HEK293T (cell line): ENCODE measurements around the gene DIAPH1.

ENCODE experiments used
- CTCF ChIA-PET: fragments of 350-600 bp; formaldehyde crosslinking; extraction: SDS; loops from one replicate; lab custom pipeline; 2021; ENCODE audit warnings: antibody characterized with exemption, inconsistent platforms; lab: Yijun Ruan, JAX
- POLR2A ChIA-PET: fragments of 350-600 bp; formaldehyde crosslinking; extraction: SDS; loops from one replicate; lab custom pipeline; 2020; ENCODE audit warnings: antibody characterized with exemption, inconsistent platforms; lab: Yijun Ruan, JAX
- DNase-seq: peaks from one replicate; pipeline ENCODE4 v3.0.0; 2012; ENCODE audit warnings: mixed read lengths; ENCODE audit errors: extremely low spot score
- ARNT ChIP-seq: fragments of 450-650 bp; IDR thresholded peaks from 2 replicates; pipeline ENCODE4 v1.6.1; 2017; ENCODE audit warnings: mild to moderate bottlenecking
- BHLHE40 ChIP-seq: fragments of 450-650 bp; IDR thresholded peaks from 2 replicates; pipeline ENCODE4 v1.6.1; 2016; ENCODE audit warnings: mild to moderate bottlenecking, moderate library complexity, borderline replicate concordance
- CTBP1 ChIP-seq: fragments of 450-650 bp; IDR thresholded peaks from 2 replicates; pipeline ENCODE4 v1.6.1; 2016; ENCODE audit warnings: borderline replicate concordance
- ELF4 ChIP-seq: fragments of 450-650 bp; IDR thresholded peaks from 2 replicates; pipeline ENCODE4 v1.6.1; 2017; ENCODE audit warnings: antibody characterized with exemption
- FOXA1 ChIP-seq: fragments of 450-650 bp; IDR thresholded peaks from 2 replicates; pipeline ENCODE4 v1.6.1; 2016; ENCODE audit warnings: mild to moderate bottlenecking
- FOXK2 ChIP-seq: fragments of 450-650 bp; IDR thresholded peaks from 2 replicates; pipeline ENCODE4 v1.6.1; 2016; ENCODE audit warnings: mild to moderate bottlenecking
- FOXM1 ChIP-seq: fragments of 450-650 bp; IDR thresholded peaks from 2 replicates; pipeline ENCODE4 v1.6.1; 2017; ENCODE audit warnings: mild to moderate bottlenecking, borderline replicate concordance
- HDGF ChIP-seq: fragments of 450-650 bp; IDR thresholded peaks from 2 replicates; pipeline ENCODE4 v1.6.1; 2017; ENCODE audit warnings: antibody characterized with exemption, borderline replicate concordance
- L3MBTL2 ChIP-seq: fragments of 450-650 bp; conservative IDR thresholded peaks from 2 replicates; pipeline ENCODE4 v1.6.1; 2016; ENCODE audit warnings: mild to moderate bottlenecking
- LEF1 ChIP-seq: fragments of 450-650 bp; IDR thresholded peaks from 2 replicates; pipeline ENCODE4 v1.6.1; 2017; ENCODE audit warnings: mild to moderate bottlenecking, borderline replicate concordance
- NFRKB ChIP-seq: fragments of 450-650 bp; IDR thresholded peaks from 2 replicates; pipeline ENCODE4 v1.6.1; 2016; ENCODE audit warnings: mild to moderate bottlenecking, moderate library complexity
- SP1 ChIP-seq: fragments of 450-650 bp; IDR thresholded peaks from 2 replicates; pipeline ENCODE4 v1.6.1; 2017
- SUZ12 ChIP-seq: fragments of 450-650 bp; IDR thresholded peaks from 2 replicates; pipeline ENCODE4 v1.6.1; 2016; ENCODE audit warnings: mild to moderate bottlenecking
- TARDBP ChIP-seq: fragments of 450-650 bp; IDR thresholded peaks from 2 replicates; pipeline ENCODE4 v1.6.1; 2016
- ZNF384 ChIP-seq: fragments of 450-650 bp; IDR thresholded peaks from 2 replicates; pipeline ENCODE4 v1.6.1; 2016
- TF ChIP-seq, protein P1 (sequence below): fragments of 450-650 bp; IDR thresholded peaks from 2 replicates; pipeline ENCODE4 v1.6.1; 2016

DIAPH1 gene

DNA sequence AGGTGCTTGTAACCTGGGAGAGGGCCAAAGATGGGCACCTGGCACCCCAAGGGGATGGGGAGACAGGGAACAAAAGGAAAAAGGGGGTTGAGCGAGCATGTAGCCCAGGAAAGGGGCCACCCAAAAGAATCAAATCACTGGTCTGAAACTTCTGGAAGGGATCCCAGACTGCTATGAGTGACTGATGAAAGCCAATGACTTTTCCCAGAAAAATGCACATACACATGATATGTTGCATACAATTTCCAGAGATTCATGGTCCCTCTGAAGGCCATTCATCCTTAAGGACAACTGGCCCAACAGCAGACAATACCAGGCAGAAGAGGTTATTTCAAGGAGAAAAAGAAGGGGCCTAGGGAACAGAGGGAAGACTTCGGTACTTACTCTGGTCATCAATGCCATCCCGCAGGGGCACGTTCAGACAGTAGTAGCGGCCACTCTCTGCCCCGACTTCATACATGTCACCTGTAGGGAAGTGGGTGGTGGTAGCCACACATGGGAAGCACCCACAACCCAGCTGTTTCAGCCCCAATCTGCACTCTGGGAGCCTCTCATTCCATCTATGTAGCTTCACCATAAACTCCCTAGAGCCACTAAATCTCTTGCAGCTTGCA, 9.5 kb upstream of the DIAPH1 start:
- ChIA-PET CTCF (interaction anchor here (1.2 to 10.4 kb wide), 2 partner anchors 8 to 9 kb away, joined by 3 to 101 read pairs; partner anchors contain the start of gene DIAPH1), POLR2A (interaction anchor here (3.4 kb wide), 1 partner anchor 8 kb away, joined by 33 read pairs; the partner anchor contains the start of genes HDAC3 and RELL2)
- TF ChIP-seq L3MBTL2 (no peak), HDGF (no peak), SUZ12 (no peak), ZNF384 (no peak), NFRKB (no peak), ELF4 (no peak), FOXK2 (no peak), TARDBP (no peak), LEF1 (no peak), FOXA1 (no peak), CTBP1 (no peak), BHLHE40 (no peak), FOXM1 (no peak), SP1 (no peak), ARNT (no peak)
- TF ChIP-seq, protein P1, sequence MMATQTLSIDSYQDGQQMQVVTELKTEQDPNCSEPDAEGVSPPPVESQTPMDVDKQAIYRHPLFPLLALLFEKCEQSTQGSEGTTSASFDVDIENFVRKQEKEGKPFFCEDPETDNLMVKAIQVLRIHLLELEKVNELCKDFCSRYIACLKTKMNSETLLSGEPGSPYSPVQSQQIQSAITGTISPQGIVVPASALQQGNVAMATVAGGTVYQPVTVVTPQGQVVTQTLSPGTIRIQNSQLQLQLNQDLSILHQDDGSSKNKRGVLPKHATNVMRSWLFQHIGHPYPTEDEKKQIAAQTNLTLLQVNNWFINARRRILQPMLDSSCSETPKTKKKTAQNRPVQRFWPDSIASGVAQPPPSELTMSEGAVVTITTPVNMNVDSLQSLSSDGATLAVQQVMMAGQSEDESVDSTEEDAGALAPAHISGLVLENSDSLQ = no peak
- DNase-seq = no peak

DNA sequence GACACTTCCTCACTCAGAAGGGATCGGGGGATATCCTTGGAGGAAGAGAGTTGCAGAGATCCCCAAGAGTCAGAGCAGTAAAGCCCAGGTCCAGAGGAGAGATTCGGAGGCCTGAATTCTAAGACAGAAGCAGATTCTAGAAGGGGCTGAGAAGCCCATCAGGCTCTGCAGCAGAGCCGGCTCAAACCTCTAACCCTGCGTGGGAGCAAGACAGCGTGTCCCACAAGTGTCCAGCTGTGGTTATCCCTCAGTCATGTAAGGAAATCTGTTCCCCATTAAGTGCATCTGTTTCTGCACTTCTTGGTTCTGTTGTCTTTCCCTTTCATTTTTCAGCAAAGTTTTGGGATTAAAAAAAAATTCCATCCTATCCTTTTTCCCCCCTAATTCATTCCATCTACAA, 4.8 kb upstream of the DIAPH1 start:
- ChIA-PET POLR2A (interaction anchor here (3.3 kb wide), 1 partner anchor 13 kb away, joined by 18 read pairs; the partner anchor contains the start of genes HDAC3 and RELL2), CTCF (no interaction called here)
- no peak for DNase-seq
- TF ChIP-seq FOXA1 = no peak
- TF ChIP-seq, protein P1 = no peak
- TF ChIP-seq ARNT = no peak
- TF ChIP-seq LEF1 = no peak
- TF ChIP-seq SUZ12 = no peak
- no peak for TF ChIP-seq HDGF
- TF ChIP-seq ELF4 = no peak
- no peak for TF ChIP-seq BHLHE40
- no peak for TF ChIP-seq TARDBP
- no peak for TF ChIP-seq SP1
- no peak for TF ChIP-seq ZNF384
- TF ChIP-seq CTBP1 = no peak
- no peak for TF ChIP-seq FOXM1
- no peak for TF ChIP-seq FOXK2
- no peak for TF ChIP-seq L3MBTL2
- no peak for TF ChIP-seq NFRKB

DNA sequence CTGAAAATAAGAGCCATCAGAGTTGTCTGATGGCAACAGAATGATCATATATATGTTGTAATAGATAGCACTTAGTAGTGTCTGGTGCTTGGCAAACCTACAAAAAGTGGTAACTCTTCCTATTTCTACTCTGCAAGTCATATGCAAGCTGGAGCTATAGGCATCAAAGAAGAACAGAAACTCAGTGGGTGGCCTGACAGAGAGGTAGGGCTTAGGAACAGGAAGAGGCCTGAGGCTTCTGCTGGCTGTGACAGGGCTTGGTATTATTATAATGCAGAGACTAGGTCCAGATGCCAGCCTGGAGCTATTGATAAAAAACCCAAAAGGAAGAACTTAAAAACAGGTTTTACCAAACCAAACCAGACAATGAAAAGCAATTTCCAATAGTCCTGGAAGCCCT, 4.4 kb upstream of the DIAPH1 start:
- POLR2A ChIA-PET = interaction anchor here (3.3 kb wide), 1 partner anchor 13 kb away, joined by 18 read pairs; the partner anchor contains the start of genes HDAC3 and RELL2
- DNase-seq = no peak
- CTCF ChIA-PET = interaction anchor here (1.2 kb wide), 1 partner anchor 31 kb away, joined by 4 read pairs; no protein-coding TSS in a partner anchor
- no peak for TF ChIP-seq NFRKB

DNA sequence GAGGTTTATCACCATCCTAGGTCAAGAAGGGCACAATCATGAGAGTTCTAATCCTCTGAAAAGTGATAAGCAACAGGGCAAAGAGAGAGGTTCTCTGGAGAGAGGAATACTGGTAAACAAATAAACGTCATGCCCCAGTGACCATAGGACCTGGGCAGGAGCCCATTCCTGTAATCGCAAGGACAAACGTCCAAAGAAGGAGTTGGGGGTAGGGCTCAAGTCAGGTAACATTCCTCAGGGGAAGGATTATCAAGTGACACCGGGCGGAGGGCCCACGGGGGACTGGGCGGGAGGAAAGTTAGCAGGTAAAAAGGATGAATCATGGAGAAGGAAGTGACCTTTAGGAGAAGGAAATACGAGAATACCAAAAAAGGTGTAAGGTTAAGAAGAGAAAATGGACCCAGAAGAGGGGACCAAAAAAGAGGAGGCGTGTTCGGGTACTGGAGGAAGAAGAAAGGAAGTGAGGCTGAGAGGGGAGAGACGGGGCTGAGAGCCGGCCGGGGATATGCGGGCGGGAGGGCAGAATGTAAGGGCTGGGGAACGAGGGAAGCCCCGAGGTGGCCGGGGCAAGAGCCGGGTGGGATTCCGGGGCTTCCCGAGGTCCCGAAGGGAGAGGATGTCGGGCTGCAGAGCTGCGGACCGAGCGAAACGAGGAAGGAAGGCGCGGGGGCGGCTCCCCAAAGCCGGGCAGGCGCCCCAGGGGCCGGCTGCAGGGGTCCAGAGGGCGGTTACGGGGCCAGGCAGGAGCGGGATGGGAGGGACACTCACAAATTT, 583 bp downstream of the DIAPH1 start:
- peak; percentile 46 for DNase-seq
- TF ChIP-seq FOXK2 = no peak
- TF ChIP-seq LEF1 = no peak
- no peak for TF ChIP-seq FOXA1
- no peak for TF ChIP-seq BHLHE40
- TF ChIP-seq TARDBP = no peak
- TF ChIP-seq FOXM1 = no peak
- 0 out of 2 replicates have a peak, but pooled peaks have one; percentile 15 for TF ChIP-seq CTBP1
- CTCF ChIA-PET = interaction anchor here (0.6 to 6.2 kb wide), 11 partner anchors 9 to 351 kb away, joined by 3 to 101 read pairs (median 4); partner anchors contain the start of genes HDAC3, RELL2 and RNF14
- POLR2A ChIA-PET = interaction anchor here (0.9 to 5.6 kb wide), 11 partner anchors 10 to 43 kb away, joined by 3 to 61 read pairs (median 4); partner anchors contain the start of genes HDAC3 and RELL2

DNA sequence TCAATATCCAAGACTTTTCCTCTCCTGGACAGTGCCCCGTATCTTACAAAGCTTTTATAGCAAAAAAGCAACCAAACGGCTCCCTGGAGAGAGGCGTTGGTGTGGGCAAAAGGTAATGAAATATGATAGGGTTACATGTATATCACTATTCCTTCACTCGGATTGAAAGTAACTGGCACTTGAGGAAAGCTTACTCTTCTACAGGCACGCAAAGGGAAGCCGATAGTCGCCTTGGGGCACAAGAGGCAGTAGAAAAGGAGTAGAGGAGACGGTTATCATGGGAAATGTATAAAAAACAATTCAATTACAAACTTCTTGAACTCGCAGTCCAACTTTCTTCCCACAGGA, 1.1 kb downstream of the DIAPH1 start:
- DNase-seq = peak; percentile 21
- ChIA-PET CTCF (interaction anchor here (0.6 to 6.2 kb wide), 7 partner anchors 11 to 395 kb away, joined by 3 to 98 read pairs (median 4); partner anchors contain the start of genes HDAC3, PCDHB14 and RELL2), POLR2A (interaction anchor here (0.9 to 5.6 kb wide), 6 partner anchors 9 to 24 kb away, joined by 3 to 61 read pairs (median 4); partner anchors contain the start of genes HDAC3 and RELL2)
- TF ChIP-seq, protein P1 = peak; percentile 56
- no peak for TF ChIP-seq SUZ12
- peak; percentile 86 for TF ChIP-seq ARNT
